Kidney glomerular epithelial cell (primary cell): Measurements from ENCODE around the gene SYNGR1.

Experiments
- DNase-seq: peaks from one replicate; lab custom pipeline; 2025; lab: John Stamatoyannopoulos, UW

SYNGR1 gene

GRCh38 chr22:39431216-39431801 is 81.5 kb downstream of the SYNGR1 start:
- DNase-seq = no peak

- DNase-seq = no peak
Measured at GRCh38 chr22:39431821-39432251, 82.0 kb downstream of the SYNGR1 start.

GRCh38 chr22:39432361-39432811 is 82.6 kb downstream of the SYNGR1 start:
- no peak for DNase-seq

GRCh38 chr22:39433476-39434242 is 83.9 kb downstream of the SYNGR1 start:
- DNase-seq = no peak

GRCh38 chr22:39434243-39434653 is 84.5 kb downstream of the SYNGR1 start:
- DNase-seq = no peak

GRCh38 chr22:39434721-39435120 is 84.9 kb downstream of the SYNGR1 start:
- no peak for DNase-seq
